ENCODE results near the gene WSB1.

GRCh38 chr17:27360507-27360906, 66.6 kb downstream of the WSB1 start:
- TF ChIP-seq CTCF (conservative IDR thresholded peaks at IDR 0.05; ENCODE audit: low read depth, low read length) = no peak
- TF ChIP-seq EZH2 (IDR thresholded peaks at IDR 0.05; ENCODE audit: borderline replicate concordance, low read depth, low read length, poor library complexity, severe bottlenecking) = no peak

All from A673 (cell line).